ENCODE data around the gene PLEKHS1.
"Not testable (repeated sequence)": the region's sequence is repeated elsewhere in the genome, so short reads cannot be mapped to it uniquely, and the experiment has no call there.

Gene PLEKHS1

GRCh38 chr10:113788604-113789083 is 37.2 kb downstream of the PLEKHS1 start:
- FAIRE-seq, result peak; percentile 88

GRCh38 chr10:113791691-113792090 is 40.2 kb downstream of the PLEKHS1 start:
- DNase-seq (ENCODE audit: low spot score), result no peak
- FAIRE-seq, result no peak

More at GRCh38 chr10:113788604-113789083, 37.2 kb downstream of the PLEKHS1 start:
- DNase-seq (ENCODE audit: low spot score), result peak; percentile 81

GRCh38 chr10:113801569-113801968 is 50.1 kb downstream of the PLEKHS1 start:
- FAIRE-seq (no peak), DNase-seq (ENCODE audit: low spot score) (no peak)

- FAIRE-seq, result no peak
Measured at GRCh38 chr10:113802997-113803396, 51.5 kb downstream of the PLEKHS1 start.

GRCh38 chr10:113806503-113806902 is 55.0 kb downstream of the PLEKHS1 start:
- DNase-seq (ENCODE audit: low spot score) (no peak), FAIRE-seq (no peak)

More at GRCh38 chr10:113802997-113803396, 51.5 kb downstream of the PLEKHS1 start:
- DNase-seq (ENCODE audit: low spot score), result no peak

GRCh38 chr10:113808168-113808567 is 56.7 kb downstream of the PLEKHS1 start:
- no peak for DNase-seq (ENCODE audit: low spot score)
- no peak for FAIRE-seq

GRCh38 chr10:113814700-113815099 is 63.2 kb downstream of the PLEKHS1 start:
- not testable (repeated sequence) for DNase-seq (ENCODE audit: low spot score); FAIRE-seq

GRCh38 chr10:113819989-113820388 is 68.5 kb downstream of the PLEKHS1 start:
- FAIRE-seq (no peak), DNase-seq (ENCODE audit: low spot score) (no peak)

- DNase-seq (ENCODE audit: low spot score) (no peak), FAIRE-seq (no peak)
Measured at GRCh38 chr10:113820507-113820906, 69.0 kb downstream of the PLEKHS1 start.

GRCh38 chr10:113821306-113821705 is 69.8 kb downstream of the PLEKHS1 start:
- not testable (repeated sequence) for FAIRE-seq; DNase-seq (ENCODE audit: low spot score)

- no peak for DNase-seq (ENCODE audit: low spot score)
- FAIRE-seq, result no peak
Measured at GRCh38 chr10:113822174-113822573, 70.7 kb downstream of the PLEKHS1 start.

GRCh38 chr10:113823389-113823788 is 71.9 kb downstream of the PLEKHS1 start:
- DNase-seq (ENCODE audit: low spot score), result no peak
- FAIRE-seq, result no peak

- FAIRE-seq, result no peak
- no peak for DNase-seq (ENCODE audit: low spot score)
Measured at GRCh38 chr10:113825791-113826190, 74.3 kb downstream of the PLEKHS1 start.

GRCh38 chr10:113828567-113828966 is 77.1 kb downstream of the PLEKHS1 start:
- not testable (repeated sequence) for FAIRE-seq; DNase-seq (ENCODE audit: low spot score)
